HG02678 (cell line): ENCODE data around the gene ARHGAP25.

Source experiments
- ATAC-seq: cut with Tn5 transposase; IDR thresholded peaks from one replicate; pipeline ENCODE4 v1.9.1; 2021; ENCODE audit warnings: mild to moderate bottlenecking, moderate library complexity; ENCODE audit not compliant: unreplicated experiment

ARHGAP25 gene

DNA sequence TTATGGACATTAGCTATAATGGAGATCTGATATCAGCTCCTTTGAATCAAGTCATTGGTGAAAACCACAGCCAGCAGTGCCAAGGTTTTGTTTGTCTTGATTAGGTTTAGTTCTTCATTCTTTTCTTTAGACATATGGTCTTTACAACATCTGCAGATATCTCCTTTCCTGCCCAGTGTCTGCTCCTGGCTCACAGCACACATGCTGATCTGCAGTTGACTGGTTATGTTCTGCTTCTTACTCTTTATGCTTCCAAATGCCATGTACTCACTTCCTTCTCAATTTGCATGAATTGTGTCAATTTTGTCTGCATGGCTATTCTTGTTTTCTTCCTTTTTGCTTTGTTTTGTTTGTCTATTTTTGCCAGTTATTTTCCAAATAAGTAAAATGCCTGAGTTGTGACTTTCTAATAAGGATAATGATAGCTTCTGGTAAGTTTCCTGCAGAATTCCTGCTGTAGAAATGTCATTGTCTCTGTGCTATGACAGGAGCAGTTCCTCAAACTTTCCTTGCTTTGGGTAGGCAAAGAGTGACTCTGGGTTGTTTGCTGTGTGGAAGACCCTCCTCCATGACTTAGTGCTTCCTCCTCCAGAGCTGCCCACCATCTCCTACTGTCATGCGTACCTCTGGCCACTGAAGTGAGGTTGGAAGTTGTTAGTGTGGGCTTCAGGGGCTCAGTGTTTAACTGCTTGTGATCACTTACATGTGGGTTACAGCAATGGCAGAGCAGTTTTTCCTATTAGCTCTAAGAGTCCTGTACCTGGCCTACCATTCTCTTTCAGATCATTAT, 8.2 kb downstream of the ARHGAP25 start:
- ATAC-seq, result no peak

DNA sequence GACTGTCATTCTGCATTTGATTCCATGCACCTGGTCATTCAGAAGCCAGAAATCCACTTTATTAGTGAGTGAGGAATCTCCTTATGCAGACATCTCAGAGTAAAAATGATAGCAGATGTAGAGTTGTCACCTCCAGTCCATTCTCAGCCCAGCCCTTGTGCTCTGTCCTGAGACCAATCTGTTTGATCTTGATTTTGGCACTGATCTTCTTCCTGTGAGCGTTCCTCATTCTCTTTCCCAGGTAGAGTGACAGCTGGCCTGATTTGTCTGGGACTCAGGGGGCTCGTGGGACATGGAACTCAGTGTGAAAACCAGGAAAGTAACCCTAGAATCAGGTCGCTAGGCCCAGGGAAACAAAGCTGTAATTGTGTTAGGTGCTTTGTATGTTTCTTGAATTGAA, 8.9 kb downstream of the ARHGAP25 start:
- no peak for ATAC-seq

DNA sequence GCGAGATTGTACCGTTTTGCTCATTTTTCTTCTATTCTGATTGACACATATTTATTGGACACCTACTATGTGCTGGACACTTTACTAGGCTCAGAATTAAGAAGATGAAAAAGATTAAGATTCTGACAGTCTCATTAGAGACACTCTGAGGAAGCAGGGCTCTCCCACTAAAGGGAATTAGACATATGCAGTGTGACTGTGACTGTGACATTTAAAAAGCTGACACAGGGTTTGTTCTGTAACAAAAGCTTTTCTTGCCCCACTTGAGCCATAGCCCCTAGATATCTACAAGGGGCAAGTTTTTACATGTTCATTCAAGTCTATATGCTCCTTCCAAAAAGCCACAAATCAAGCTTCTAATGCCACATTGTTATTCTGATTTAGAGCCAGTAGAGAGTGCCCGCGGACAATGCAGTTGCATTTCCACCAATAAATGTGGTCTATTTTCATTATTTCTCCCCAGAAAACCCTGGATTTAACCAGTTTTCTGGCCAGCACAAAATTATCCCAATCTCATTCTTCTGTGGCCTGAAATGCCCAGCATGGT, 9.8 kb downstream of the ARHGAP25 start:
- no peak for ATAC-seq

DNA sequence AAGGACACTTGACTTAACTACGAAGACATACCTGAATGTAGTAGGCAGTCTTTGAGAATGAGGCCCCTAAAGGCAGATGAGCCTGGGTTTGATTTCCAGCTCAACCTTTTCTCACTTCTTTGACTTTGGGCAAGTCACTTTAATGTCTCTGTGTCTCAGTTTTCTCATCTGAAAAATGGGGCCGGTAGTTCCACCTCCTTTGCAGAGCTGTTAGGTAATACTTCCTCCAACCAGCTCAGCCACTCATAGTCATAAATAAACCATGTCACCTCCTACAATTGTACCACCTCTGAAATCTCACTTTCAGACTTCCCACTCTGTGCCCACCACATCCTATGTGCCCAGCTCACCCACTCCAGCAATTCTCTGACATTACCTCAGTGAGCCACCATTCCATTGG, 10.4 kb downstream of the ARHGAP25 start:
- no peak for ATAC-seq

DNA sequence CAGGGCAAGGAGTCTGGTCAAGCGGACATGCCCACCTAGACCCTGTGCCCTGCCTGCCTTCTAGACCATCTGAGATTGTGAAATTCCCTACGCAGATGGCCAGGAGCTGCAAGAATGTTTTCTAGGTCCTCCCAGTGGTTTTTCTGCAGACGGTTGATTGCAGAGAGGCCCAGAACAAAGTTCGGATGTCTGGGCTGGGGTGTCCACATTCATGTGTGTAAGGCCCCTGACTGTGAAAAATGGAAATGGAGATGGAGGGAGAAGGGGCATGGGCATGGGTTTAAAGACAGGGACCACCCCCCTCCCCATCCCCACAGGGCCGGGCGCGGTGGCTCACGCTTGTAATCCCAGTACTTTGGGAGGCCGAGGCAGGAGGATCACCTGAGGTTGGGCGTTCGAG, 11.8 kb downstream of the ARHGAP25 start:
- no peak for ATAC-seq

DNA sequence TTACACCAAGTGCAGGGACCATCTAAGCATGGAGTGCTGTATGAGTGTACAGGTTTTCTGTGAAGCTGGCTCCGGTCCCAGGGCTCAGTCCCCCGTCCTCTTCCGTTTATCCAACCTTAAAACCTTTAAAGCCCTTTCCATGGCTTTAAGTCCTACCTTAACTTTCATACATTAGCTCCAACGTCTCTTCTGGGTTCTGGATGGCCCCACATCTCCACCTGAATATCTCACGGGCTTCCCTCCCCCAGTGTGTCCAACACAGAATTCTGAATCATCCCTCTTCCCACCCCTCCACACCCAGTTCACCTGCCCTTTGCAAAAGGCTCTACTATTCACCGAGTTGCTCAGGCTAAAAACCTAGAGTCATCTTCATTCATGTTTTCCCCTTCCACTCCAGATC, 12.8 kb downstream of the ARHGAP25 start:
- no peak for ATAC-seq

DNA sequence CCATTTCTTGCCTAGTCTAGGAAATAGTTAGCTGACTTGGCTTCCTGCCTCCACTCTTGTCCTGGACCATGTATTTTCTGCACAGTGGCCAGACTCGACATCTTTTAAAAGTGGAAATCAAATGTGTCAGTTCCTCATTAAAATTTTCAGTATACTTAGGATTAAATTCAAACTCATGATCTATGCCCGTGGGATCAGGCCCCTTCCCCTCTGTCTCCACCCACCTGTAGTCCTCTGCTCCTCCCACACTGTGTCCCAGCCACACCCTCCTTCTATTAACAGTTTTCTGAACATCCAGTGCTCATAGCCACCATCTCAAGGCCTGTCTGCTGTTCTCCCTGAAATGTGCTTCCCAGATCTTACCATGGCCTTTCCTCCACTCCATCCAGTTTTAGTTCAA, 13.3 kb downstream of the ARHGAP25 start:
- no peak for ATAC-seq

DNA sequence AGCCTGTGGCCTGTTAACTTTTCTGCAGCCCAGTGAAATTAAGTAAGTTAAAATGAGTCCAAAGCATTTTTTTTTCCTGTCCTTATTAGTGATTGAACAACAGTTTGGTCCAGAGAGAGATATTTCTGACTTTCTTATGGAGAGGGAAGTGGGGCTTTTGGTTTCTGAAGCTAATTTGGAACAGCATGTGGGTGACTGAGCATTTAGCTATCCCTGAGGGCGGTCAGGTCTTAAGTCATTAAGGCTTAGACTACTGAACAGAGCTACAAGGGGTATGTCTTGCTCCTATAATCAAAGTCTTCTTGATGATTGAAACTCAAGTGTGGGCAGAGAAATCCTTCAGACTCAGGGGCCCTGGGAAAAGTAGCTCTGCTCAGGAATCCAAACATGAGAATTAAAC, 14.0 kb downstream of the ARHGAP25 start:
- no peak for ATAC-seq

DNA sequence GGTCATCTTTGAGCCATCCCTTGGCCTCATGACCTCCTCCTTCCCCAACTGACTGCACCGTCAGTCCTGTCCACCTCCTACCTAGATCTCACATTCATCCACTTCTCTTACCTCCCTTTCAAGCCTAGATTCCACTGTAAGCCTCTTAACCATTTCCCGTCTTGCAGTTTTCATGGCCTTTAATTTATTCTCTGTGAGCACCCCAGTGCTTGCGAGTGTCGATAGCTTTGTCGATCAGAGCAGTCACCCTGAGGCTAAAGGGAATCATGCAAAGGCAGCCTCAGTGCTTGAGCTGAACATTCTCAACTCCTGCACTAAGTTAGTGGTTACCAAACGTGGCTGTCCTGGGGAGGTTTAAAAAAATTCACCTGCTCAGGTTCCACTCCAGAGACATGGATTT, 14.7 kb downstream of the ARHGAP25 start:
- no peak for ATAC-seq

DNA sequence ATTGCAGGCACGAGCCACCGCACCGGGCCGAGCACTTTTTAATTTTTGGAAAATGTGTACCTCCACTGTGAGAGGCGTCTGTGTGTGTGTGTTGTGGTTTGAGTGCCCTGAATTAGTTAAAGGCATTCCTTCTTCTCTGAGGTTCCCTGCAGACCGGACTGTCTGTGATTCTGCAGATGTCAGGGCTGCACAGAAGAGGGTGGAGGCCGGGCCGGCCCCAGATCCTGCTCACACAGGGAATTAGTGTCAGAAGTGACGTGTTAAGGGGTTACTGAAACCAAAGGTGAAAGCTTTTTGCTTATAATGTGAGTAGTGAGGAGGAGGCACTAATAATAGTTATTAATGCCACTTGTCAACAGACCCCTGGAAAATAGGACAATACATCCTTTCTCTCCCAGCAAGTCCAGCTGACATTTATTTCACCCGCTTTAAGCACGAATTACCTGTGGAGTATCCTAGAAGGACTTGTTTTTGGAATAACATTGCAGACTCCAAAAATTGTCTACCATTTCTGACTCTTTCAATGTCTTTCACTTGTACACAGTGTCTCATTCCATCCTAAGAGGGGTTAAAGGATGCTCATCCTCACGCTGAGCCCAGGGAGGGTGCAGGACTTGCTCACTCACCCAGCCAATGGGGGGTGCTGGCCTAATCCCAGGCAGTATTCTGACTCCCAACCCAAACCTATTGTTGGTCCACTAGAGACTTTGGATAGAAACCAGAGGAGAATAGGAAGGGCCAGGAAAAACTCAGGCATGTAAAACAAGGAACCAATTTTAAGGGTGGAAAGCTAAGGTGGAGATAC, 16.2 kb downstream of the ARHGAP25 start:
- ATAC-seq, result no peak

DNA sequence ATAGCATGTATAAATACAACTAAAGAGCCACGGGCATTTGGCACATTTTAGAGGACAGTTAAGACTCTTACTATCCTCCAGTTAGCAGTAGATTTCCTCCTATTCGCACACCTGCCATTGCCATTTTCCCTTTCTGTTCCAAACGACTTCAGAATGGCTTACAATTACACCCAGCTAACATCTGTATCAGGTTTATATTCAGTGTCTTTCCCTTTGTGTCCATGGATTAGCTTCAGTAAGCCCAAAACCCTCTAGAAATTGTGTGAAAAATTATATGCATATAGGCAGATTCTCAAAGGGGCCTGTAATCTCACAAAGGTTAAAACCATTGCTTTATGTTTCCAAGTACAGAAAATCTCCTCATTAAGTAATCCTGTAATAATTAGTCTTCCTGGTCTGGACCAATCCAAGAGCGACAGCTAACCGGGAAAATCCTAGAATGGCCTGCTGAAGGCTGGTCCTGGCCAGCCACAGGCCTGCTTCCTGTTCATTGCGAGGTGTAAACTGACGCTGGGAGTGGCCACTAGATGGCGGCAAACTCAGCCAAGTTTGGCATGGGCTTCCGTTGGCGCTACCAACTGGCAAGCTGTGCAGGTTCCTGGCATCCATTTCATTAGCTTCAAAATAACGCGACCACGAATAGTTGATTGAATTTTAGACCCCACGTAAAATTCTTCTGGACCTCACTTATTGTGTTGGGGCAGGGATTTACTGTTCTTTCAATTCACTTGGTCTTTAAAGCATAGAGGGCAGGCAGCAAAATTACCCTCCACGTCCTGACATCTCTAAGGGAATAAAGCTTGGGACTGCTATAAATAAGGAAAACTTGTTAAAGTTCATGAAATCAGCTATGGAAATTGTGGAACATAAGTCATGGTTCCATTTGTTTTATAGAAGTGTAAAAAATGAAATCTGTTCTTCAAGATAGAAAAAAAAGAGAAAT, 17.1 kb downstream of the ARHGAP25 start:
- ATAC-seq, result peak; percentile 99

DNA sequence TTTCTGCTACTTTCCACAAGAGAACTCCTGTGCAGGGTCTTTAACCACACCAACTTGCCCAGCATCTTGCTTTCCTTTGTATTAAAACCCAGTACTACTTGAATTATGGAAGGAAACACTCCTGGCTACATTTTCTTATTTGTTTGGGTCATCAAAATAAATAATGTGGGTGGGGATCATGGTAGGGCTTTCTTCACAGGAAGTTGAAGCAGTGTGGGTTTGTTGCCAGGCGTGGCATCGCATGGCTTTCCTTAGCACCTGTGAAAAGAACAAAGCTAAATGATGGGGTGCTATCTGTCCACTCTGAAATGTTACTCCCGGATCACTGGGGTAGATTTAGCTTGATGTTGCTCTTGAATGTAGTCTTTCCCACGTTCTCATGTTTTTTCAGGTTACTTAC, 18.7 kb downstream of the ARHGAP25 start:
- no peak for ATAC-seq

DNA sequence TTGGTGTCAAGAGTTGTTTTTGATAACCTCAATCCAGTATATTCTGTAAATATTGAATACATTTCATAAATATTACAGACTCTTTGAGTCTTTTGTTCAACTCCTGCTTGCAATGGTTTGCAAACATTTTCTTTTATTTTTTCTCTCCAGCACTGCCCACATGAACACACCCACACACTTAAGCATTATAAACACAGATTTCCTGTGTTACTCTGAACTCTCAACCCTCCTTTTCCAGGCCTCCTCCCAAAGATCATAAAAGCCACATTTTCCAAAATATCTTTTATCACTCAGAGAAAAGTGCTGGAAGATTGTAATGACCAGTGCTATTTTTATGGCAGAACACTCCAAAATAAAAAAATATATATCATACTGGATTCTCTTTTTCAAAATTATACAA, 20.5 kb downstream of the ARHGAP25 start:
- no peak for ATAC-seq

DNA sequence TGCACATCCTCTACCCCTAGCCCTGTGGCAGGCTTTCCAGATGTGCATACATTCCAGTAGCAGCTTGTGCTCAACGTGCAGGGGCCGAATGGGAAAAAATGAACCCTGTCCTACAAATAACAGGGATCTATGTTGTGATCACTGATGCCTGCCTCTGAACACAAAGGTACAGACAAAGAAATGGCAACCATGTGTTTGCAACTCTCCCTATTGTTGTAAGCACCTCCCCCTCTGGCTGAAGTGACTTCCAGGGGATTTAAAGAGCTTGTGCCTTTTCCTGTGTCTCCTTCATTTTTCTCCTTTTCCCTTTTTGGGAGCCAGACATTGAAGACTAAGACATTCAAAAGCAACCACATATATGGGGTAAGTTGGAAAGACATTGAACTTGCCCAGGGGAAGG, 21.6 kb downstream of the ARHGAP25 start:
- no peak for ATAC-seq

DNA sequence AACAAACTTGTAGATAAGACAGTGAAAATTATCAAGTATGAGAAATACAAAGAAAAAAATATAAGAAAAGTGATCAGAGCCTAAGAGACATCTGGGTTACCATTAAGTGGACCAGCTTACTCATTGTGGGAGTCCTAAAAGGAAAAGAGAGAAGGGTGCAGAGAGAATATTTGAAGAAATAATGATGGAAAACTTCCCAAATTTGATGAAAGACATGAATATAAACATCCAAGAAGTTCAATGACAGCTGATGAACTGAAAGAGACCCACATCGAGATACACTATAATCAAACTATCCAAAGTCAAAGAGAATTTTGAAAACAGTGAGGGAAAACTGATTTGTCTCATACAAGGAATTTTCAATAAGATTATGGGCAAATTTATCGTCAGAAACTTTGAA, 22.5 kb downstream of the ARHGAP25 start:
- no peak for ATAC-seq

DNA sequence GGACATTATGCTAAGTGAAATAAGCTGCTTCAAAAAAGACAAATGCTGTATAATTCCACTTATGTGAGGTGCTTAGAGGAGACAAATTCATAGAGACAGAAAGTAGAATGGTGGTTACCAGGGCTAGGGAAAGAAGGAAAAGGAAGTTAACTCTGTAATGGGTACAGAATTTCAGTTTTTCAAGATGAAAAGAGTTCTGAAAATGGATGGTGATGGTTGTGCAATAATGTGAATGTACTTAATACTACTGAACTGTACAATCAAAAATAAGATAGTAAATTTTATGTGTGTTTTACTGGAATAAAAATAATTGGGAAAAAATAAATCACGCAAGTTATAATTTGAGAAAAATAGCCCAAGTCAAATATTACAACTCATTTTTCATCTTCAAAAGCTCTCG, 27.5 kb downstream of the ARHGAP25 start:
- no peak for ATAC-seq

DNA sequence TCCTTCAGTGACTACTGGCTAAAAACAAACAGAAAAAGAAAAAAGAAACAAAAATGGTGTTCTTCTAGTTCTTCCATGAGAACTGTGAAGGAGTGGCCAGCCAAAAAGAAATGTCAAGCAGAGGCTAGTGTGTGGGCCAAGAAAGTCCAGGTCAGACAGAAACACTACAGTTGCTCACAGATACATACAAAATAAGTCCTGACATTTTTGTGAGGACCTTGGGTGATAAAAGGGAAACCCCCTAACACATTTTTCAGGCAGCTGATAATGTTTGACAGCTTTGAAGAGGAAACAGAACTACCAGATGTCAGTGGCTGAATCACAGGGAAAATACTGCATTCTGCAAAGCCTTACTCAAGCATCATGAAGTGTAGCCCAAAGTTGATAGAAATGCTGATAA, 28.1 kb downstream of the ARHGAP25 start:
- ATAC-seq, result peak; percentile 55

DNA sequence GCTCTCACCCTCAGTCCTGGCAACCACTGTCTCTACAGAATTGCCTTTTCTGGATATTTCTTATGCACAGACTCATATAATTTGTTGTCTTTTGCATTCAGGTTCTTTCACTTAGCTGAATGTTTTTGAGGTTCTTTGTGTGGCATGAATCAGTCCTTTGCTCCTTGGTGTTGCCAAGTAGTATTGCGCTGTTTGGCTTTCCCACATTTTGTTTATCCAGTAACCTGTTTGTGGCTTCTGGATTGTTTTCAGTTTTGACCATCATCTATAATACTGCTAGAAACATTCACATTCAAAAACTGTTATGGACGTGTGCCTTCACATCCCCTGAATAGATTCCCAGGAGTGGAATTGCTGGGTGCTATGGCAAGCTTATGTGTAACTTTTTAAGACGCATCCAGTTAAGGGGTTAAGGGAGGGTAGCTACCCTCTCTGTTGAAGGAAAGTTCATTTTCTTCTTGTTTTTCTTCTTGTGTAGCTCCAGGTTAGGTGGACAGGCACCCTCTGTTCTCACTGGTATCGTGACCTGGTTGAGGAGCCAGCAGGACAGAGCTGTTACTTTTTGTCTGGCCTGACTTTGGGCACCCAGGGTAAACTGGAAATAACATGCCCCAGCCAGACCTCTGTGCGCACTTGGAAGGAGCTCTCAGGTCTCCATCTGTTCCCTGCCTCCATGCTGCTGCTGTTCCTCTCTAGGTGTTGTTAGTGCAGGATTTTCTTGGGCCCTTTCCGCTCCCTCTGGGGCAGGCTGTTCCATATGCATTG, 29.6 kb downstream of the ARHGAP25 start:
- ATAC-seq, result no peak

DNA sequence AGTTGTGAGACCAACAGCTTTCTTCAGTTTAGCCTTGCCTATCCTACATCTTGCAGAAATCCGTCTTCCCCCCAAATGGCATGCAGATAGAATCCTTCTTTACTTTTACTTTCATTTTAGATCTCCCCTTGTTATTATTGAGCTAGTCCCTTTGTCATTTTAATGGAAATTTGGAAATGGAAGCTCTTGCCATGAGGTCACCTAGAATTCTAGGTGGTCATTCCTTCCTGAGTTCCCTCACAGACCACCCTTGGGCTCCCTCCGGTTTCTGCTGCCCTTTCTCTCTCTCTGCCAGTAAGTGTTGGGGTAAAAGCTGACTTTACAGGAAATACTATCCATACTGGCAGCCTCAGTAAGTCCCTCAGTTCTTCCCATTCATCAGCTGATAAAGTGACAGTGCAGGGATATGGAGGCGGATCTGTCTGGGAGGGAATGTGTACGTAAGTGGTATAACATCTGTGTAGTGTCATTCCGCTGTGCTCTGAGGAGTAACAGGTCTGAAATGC, 30.2 kb downstream of the ARHGAP25 start:
- no peak for ATAC-seq

DNA sequence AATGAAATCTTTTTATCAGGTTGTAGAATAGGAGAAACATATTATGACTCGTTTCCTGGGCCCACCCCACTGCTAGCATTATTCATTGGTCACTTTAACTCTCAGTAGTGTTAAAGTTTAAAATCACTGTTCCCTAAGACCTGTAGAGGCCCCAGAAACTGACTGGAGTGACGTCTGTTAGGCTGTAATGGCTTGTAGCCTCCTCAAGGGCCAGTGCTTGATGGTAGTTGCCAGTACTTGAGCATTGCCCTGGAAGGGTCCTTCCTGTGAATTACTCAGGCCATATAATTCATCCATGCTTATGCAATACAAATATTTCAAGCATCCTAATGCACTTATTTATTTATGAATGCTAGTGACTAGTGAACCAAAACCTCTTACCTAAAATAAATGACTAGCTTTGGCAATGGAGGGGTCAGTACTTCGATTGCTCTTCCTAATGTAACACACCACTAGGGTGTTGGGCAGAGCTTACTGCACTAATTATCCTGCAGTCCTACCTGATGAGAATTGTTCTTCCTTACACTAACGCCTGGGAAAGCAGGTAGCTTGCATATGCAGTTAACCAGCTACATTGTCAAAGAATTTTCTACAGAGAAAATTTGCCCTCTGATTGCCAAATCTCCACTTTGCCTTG, 31.2 kb downstream of the ARHGAP25 start:
- ATAC-seq, result no peak
